AML-193 (cell line): ENCODE measurements around the gene TSPAN32.

Experiments used
- DNase-seq, 2 experiments: peaks; one replicate each; lab custom pipeline; 2025; lab: John Stamatoyannopoulos, UW

Gene TSPAN32

GRCh38 chr11:2366276-2366675 lies 64.5 kb downstream of the TSPAN32 start:
- no peak for DNase-seq

GRCh38 chr11:2366733-2367132 lies 64.9 kb downstream of the TSPAN32 start:
- no peak for DNase-seq

GRCh38 chr11:2367266-2368160 lies 65.7 kb downstream of the TSPAN32 start:
- DNase-seq, result no peak
